SK-N-SH (cell line): ENCODE data around the gene TUSC1. TPM values are rescaled to one million over a fixed set of nuclear protein-coding genes. Genes with fewer than 3 reads are reported as not detected.

ENCODE experiments used
- CTCF ChIA-PET: fragments of 300-600, 350-600 bp; formaldehyde crosslinking; extraction: SDS; loops from one replicate; lab custom pipeline; 2021; lab: Yijun Ruan, JAX
- POLR2A ChIA-PET: fragments of 350-600 bp; sonication (Branson Sonifier 250); formaldehyde crosslinking; extraction: SDS; loops from one replicate; lab custom pipeline; 2020; ENCODE audit warnings: antibody characterized with exemption, inconsistent platforms; lab: Yijun Ruan, JAX
- DNase-seq: peaks from one replicate; pipeline ENCODE4 v3.0.0; 2012
- H2AFZ ChIP-seq: fragments of 200-600 bp; sonication (generic); 2 replicates; pipeline ENCODE4 v1.8.1; 2016; ENCODE audit warnings: antibody characterized with exemption, mild to moderate bottlenecking, low read depth
- H3F3A ChIP-seq: fragments of 200-600 bp; sonication (generic); replicated peaks from 2 replicates; pipeline ENCODE3; 2016; ENCODE audit warnings: antibody characterized with exemption, mild to moderate bottlenecking; ENCODE audit not compliant: insufficient read depth
- H3K27ac ChIP-seq, 2 experiments: fragments of 200-500 bp in 1 of 2; fragments of 200-600 bp in 1 of 2; sonication (Bioruptor generic) in 1 of 2; sonication (generic), shearing (Covaris generic) in 1 of 2; 2 replicates each; pipeline versions ENCODE4 v1.5.1 to v1.6.1; 2014 to 2016; ENCODE audit warnings: low read depth in 2 of 2, inconsistent platforms in 1 of 2, low read length in 1 of 2, mild to moderate bottlenecking in 1 of 2, mixed read lengths in 1 of 2
- H3K27me3 ChIP-seq: fragments of 200-600 bp; sonication (generic), shearing (Covaris generic); 2 replicates; pipeline ENCODE4 v1.6.1; 2016; ENCODE audit warnings: mixed run types; ENCODE audit not compliant: insufficient read depth
- H3K36me3 ChIP-seq, 2 experiments: fragments of 200-500 bp in 1 of 2; fragments of 200-600 bp in 1 of 2; sonication (Bioruptor generic) in 1 of 2; sonication (generic) in 1 of 2; replicated peaks in 1 of 2; 2 replicates each; pipeline versions ENCODE3 to v1.5.1; 2014 to 2016; ENCODE audit warnings: low read length in 1 of 2, mild to moderate bottlenecking in 1 of 2; ENCODE audit not compliant: insufficient read depth in 2 of 2, control insufficient read depth in 1 of 2
- H3K4me1 ChIP-seq, 2 experiments: fragments of 200-500 bp in 1 of 2; fragments of 200-600 bp in 1 of 2; sonication (Bioruptor generic) in 1 of 2; sonication (generic), shearing (Covaris generic) in 1 of 2; 2 replicates each; pipeline versions ENCODE4 v1.5.1 to v1.6.1; 2014 to 2016; ENCODE audit warnings: low read depth in 1 of 2, low read length in 1 of 2, mixed run types in 1 of 2; ENCODE audit not compliant: insufficient read depth in 2 of 2, control insufficient read depth in 1 of 2
- H3K4me2 ChIP-seq: fragments of 200-600 bp; sonication (generic), shearing (Covaris generic); 2 replicates; pipeline ENCODE4 v1.6.1; 2017; ENCODE audit warnings: mixed run types
- H3K4me3 ChIP-seq, 2 experiments: fragments of 200-500 bp in 1 of 2; fragments of 200-600 bp in 1 of 2; sonication (Bioruptor generic) in 1 of 2; sonication (generic), shearing (Covaris generic) in 1 of 2; 2 replicates each; pipeline versions ENCODE4 v1.5.1 to v1.8.1; 2014 to 2016; ENCODE audit warnings: low read depth in 2 of 2, inconsistent platforms in 1 of 2, low read length in 1 of 2, mild to moderate bottlenecking in 1 of 2, mixed read lengths in 1 of 2, moderate library complexity in 1 of 2
- H3K79me2 ChIP-seq: fragments of 200-600 bp; sonication (generic); 2 replicates; pipeline ENCODE4 v1.8.1; 2017; ENCODE audit warnings: mild to moderate bottlenecking; ENCODE audit not compliant: insufficient read depth
- H3K9ac ChIP-seq: fragments of 200-600 bp; sonication (generic); 2 replicates; pipeline ENCODE4 v1.6.1; 2017; ENCODE audit warnings: mixed run types
- H3K9me2 ChIP-seq: fragments of 200-600 bp; sonication (generic); 2 replicates; pipeline ENCODE4 v1.6.1; 2017; ENCODE audit warnings: mixed run types
- H3K9me3 ChIP-seq: fragments of 200-600 bp; sonication (generic); 2 replicates; pipeline ENCODE4 v1.6.1; 2017; ENCODE audit warnings: mixed run types, mild to moderate bottlenecking, moderate library complexity
- H4K20me1 ChIP-seq: fragments of 200-600 bp; sonication (generic); 2 replicates; pipeline ENCODE4 v1.6.1; 2017; ENCODE audit warnings: mild to moderate bottlenecking, mixed run types; ENCODE audit not compliant: insufficient read depth
- CHD2 ChIP-seq: fragments of 150-350 bp; IDR thresholded peaks from 2 replicates; pipeline ENCODE4 v1.6.1; 2018; ENCODE audit warnings: low read length; ENCODE audit not compliant: partially characterized antibody
- ELF1 ChIP-seq: IDR thresholded peaks from 2 replicates; pipeline ENCODE4 v1.4.0; 2012
- EP300 ChIP-seq, 2 experiments: IDR thresholded peaks; 2 replicates each; pipeline versions ENCODE4 v1.4.0 to v1.6.1; 2012; ENCODE audit warnings: borderline replicate concordance in 1 of 2, low read depth in 1 of 2, low read length in 1 of 2
- FOSL2 ChIP-seq: IDR thresholded peaks from 2 replicates; pipeline ENCODE4 v1.4.0; 2012; ENCODE audit warnings: low read depth, mild to moderate bottlenecking, moderate library complexity, borderline replicate concordance
- FOXM1 ChIP-seq: IDR thresholded peaks from 2 replicates; pipeline ENCODE4 v1.4.0; 2012; ENCODE audit warnings: low read depth, mild to moderate bottlenecking
- MXI1 ChIP-seq: IDR thresholded peaks from 2 replicates; pipeline ENCODE4 v1.6.1; 2012; ENCODE audit warnings: mild to moderate bottlenecking, low read depth, low read length, improper control_type of control experiment
- NFIC ChIP-seq: IDR thresholded peaks from 2 replicates; pipeline ENCODE4 v1.4.0; 2012; ENCODE audit warnings: borderline replicate concordance
- POLR2AphosphoS5 ChIP-seq: IDR thresholded peaks from 2 replicates; pipeline ENCODE4 v1.6.1; 2012; ENCODE audit warnings: low read depth, low read length
- RAD21 ChIP-seq: IDR thresholded peaks from 2 replicates; pipeline ENCODE4 v1.6.1; 2012; ENCODE audit warnings: mild to moderate bottlenecking, low read length
- RXRA ChIP-seq: IDR thresholded peaks from 2 replicates; pipeline ENCODE4 v1.4.0; 2012; ENCODE audit warnings: low read depth, mild to moderate bottlenecking, borderline replicate concordance
- SMC3 ChIP-seq: IDR thresholded peaks from 2 replicates; pipeline ENCODE4 v1.6.1; 2012; ENCODE audit warnings: low read depth, low read length, improper control_type of control experiment
- TEAD4 ChIP-seq: IDR thresholded peaks from 2 replicates; pipeline ENCODE4 v1.4.0; 2012; ENCODE audit warnings: mild to moderate bottlenecking, borderline replicate concordance; ENCODE audit not compliant: insufficient read depth
- YY1 ChIP-seq: IDR thresholded peaks from 2 replicates; pipeline ENCODE4 v1.4.0; 2012; ENCODE audit warnings: low read depth, mild to moderate bottlenecking
- WGBS: methylation state at CpG from one replicate; pipeline ENCODE4 v1.1.6; 2017; ENCODE audit warnings: low lambda C conversion rate; 5-methylcytosine and 5-hydroxymethylcytosine counted together
- polyA plus RNA-seq, 3 experiments: library from polyadenylated mRNA; depleted of rRNA; stranded (reverse); fragments of >200 nt; gene quantifications; 2 replicates each; pipeline ENCODE4 v1.2.3, GENCODE V29; 2012
- TF ChIP-seq, protein P1 (sequence below): fragments of 150-350 bp; IDR thresholded peaks from 2 replicates; pipeline ENCODE4 v1.6.1; 2016; ENCODE audit warnings: mild to moderate bottlenecking, low read depth, low read length
- TF ChIP-seq, protein P2 (sequence below): IDR thresholded peaks from 2 replicates; pipeline ENCODE4 v1.4.0; 2012; ENCODE audit warnings: low read depth
- TF ChIP-seq, protein P3 (sequence below): fragments of 150-350 bp; IDR thresholded peaks from 2 replicates; pipeline ENCODE4 v1.6.1; 2017; ENCODE audit warnings: antibody characterized with exemption, low read length, low read depth, borderline replicate concordance

Gene TUSC1
- polyA plus RNA-seq, 1 of the 3 experiments (the other 2 are of a cell fraction): 9.1 TPM

DNA sequence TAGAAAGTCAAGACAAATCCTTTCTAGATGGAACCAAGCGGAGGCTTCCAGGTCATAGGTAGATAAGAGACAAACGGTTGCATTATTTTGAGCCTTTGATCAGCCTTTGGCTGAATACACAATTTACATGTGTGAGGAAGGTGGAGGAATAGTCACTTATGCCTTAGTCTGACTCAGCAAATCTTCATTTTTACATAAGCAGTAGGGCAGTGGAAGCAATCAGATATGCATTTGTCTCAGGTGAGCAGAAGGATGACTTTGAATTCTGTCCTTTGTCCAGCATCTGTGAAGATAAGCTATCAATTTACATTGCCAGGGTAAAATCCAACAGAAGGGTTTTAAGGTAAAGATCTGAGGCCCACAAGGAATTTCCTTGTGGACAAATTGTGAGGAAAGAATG, 23.8 kb downstream of the TUSC1 start (continued):
- TF ChIP-seq POLR2AphosphoS5: no peak
- TF ChIP-seq, protein P1, sequence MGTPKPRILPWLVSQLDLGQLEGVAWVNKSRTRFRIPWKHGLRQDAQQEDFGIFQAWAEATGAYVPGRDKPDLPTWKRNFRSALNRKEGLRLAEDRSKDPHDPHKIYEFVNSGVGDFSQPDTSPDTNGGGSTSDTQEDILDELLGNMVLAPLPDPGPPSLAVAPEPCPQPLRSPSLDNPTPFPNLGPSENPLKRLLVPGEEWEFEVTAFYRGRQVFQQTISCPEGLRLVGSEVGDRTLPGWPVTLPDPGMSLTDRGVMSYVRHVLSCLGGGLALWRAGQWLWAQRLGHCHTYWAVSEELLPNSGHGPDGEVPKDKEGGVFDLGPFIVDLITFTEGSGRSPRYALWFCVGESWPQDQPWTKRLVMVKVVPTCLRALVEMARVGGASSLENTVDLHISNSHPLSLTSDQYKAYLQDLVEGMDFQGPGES: no peak
- TF ChIP-seq, protein P2, sequence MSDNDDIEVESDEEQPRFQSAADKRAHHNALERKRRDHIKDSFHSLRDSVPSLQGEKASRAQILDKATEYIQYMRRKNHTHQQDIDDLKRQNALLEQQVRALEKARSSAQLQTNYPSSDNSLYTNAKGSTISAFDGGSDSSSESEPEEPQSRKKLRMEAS: no peak

DNA sequence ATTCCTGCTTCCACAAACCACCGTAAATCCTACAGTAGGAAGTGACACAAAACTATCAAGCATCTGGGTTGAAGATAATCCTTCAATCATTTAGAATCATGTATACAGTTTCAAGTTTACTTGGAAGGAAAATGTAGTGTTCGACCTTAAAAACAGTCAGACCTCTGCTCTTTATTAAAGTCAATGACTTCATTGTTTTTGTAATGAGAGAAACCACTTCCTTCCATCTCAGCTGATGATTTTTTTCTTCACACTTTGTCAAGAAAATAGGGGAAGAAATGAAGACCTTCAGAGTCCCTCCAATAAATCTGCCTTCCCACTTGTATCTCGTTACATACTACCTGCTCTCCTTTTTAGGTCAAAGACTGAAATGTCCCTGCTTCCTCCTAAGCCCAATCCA, 30.1 kb downstream of the TUSC1 start:
- no peaks in the 10 kb centered on the region for H3K27me3 ChIP-seq
- no peak overlapping the region for H3K4me3 ChIP-seq
- H3K4me2 ChIP-seq: no peak overlapping the region
- TF ChIP-seq YY1 (no peak), ELF1 (no peak), RAD21 (no peak), SMC3 (no peak), MXI1 (no peak), RXRA (no peak), FOSL2 (no peak), TEAD4 (no peak), CHD2 (no peak), FOXM1 (no peak)
- TF ChIP-seq, protein P3, sequence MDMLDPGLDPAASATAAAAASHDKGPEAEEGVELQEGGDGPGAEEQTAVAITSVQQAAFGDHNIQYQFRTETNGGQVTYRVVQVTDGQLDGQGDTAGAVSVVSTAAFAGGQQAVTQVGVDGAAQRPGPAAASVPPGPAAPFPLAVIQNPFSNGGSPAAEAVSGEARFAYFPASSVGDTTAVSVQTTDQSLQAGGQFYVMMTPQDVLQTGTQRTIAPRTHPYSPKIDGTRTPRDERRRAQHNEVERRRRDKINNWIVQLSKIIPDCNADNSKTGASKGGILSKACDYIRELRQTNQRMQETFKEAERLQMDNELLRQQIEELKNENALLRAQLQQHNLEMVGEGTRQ: no peak
- H3K9me2 ChIP-seq: no peaks in the 10 kb centered on the region
- H3K9ac ChIP-seq: no peak overlapping the region
- DNase-seq: no peak
- H4K20me1 ChIP-seq: no peaks in the 10 kb centered on the region
- POLR2A ChIA-PET: no interaction called here
- CTCF ChIA-PET: no interaction called here
- no peaks in the 10 kb centered on the region for H3K9me3 ChIP-seq
- no peaks in the 10 kb centered on the region for H3K36me3 ChIP-seq
- no peak overlapping the region for H2AFZ ChIP-seq
- H3K4me1 ChIP-seq: no peaks in the 10 kb centered on the region
- no peaks in the 10 kb centered on the region for H3K79me2 ChIP-seq
- H3F3A ChIP-seq: no peaks in the 10 kb centered on the region
- 54% methylated on average over 3 of the region's 3 CpGs for WGBS
- H3K27ac ChIP-seq: no peak overlapping the region

DNA sequence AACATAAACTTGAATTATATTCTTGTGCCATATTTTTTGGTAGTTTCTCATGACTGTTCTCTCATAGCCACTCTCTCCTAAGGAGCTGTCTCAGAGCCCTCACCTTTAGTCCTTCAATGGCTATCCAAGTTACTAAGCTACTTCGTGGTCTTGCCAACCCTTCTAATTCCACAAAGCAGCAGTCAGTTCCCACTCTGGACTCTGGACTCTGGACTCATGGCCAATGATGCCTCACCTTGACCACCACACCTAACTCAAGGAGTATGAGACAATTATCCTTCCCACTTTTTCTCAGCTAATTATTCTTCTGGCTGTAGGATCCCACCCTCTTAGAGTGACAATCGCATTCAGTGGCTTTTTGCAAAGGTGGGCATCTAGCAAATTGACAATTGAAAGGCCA, 42.2 kb downstream of the TUSC1 start:
- ChIA-PET POLR2A (no interaction called here), CTCF (no interaction called here)
- H3K79me2 ChIP-seq: no peaks in the 10 kb centered on the region
- no peak overlapping the region for H3K27ac ChIP-seq
- H3K27me3 ChIP-seq: no peaks in the 10 kb centered on the region
- H3K4me2 ChIP-seq: no peak overlapping the region
- H3K4me3 ChIP-seq: no peak overlapping the region
- 20% methylated on average over 2 of the region's 2 CpGs for WGBS
- H3K9ac ChIP-seq: no peak overlapping the region
- no peak for DNase-seq
- H4K20me1 ChIP-seq: no peaks in the 10 kb centered on the region
- H3F3A ChIP-seq: no peaks in the 10 kb centered on the region
- no peaks in the 10 kb centered on the region for H3K4me1 ChIP-seq
- no peak overlapping the region for H2AFZ ChIP-seq
- TF ChIP-seq FOXM1 (no peak), NFIC (no peak), RXRA (no peak), EP300 (IDR thresholded peaks at IDR 0.05; ENCODE audit: borderline replicate concordance in 1 of 2, low read depth in 1 of 2, low read length in 1 of 2) (no peak)
- H3K9me2 ChIP-seq: no peaks in the 10 kb centered on the region
- H3K36me3 ChIP-seq: no peaks in the 10 kb centered on the region
- no peaks in the 10 kb centered on the region for H3K9me3 ChIP-seq
